ENCODE results near the gene TRIP12.
"Not testable (repeated sequence)": the region's sequence is repeated elsewhere in the genome, so short reads cannot be mapped to it uniquely, and the experiment has no call there.

TRIP12 gene

DNA sequence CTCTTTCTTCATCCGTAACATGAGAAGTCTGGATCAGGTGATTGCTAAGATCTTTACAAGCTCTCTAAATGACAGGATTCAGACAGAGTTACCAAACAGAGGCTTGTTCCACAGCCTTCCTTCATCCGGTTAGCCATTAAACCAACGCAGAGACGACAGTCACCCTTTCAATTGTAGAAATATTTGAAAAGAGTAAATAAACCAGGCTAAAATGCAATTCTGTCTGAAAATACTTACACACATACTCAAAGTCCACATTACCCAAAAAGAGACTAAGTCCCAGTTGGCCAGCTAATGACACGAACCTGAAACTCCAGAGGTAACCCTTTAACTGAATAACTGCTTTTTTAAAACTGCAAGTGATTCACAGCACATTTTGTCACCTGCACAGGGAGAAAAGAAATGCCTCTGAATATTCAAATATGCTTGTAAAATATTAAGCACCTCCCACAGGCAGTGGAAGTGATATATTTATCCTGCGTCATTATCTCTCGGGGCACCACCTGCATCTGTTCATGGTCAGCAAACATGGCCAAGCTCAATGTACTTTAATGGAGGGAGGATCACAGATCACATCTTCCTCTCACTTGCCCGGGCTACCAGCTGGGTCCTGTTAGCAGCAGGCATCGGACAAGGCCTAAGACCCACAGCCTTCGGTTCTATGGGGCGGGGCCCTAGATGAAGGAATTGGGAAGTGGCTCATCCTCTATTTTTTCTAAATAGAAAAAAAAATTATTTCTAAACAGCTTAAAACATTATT, 168.7 kb downstream of the TRIP12 start:
- H3K9me3 ChIP-seq (ENCODE audit: insufficient read depth, low read length): no peaks in the 10 kb centered on the region
- no peak overlapping the region for H2AFZ ChIP-seq (ENCODE audit: low read depth, low read length, severe bottlenecking)
- H3K36me3 ChIP-seq (ENCODE audit: low read length): no peaks in the 10 kb centered on the region
- no peaks in the 10 kb centered on the region for H3K27me3 ChIP-seq (ENCODE audit: low read length)
- H3K9ac ChIP-seq (ENCODE audit: low read length): no peak overlapping the region
- no peak overlapping the region for H3K4me2 ChIP-seq (ENCODE audit: low read depth, low read length, poor library complexity, severe bottlenecking)
- TF ChIP-seq CTCF (IDR thresholded peaks at IDR 0.05; ENCODE audit: insufficient read depth, low read length, poor library complexity, severe bottlenecking) (no peak), EZH2phosphoT487 (conservative IDR thresholded peaks at IDR 0.05; ENCODE audit: low read length) (no peak)
- no peak overlapping the region for H3K4me3 ChIP-seq (ENCODE audit: insufficient read depth, low read length, poor library complexity, severe bottlenecking)
- no peaks in the 10 kb centered on the region for H3F3A ChIP-seq (ENCODE audit: insufficient read depth)
- H3K9me2 ChIP-seq (replicated peaks; ENCODE audit: insufficient read depth, low read length): no peaks in the 10 kb centered on the region
- no peaks in the 10 kb centered on the region for H4K20me1 ChIP-seq (ENCODE audit: low read depth, low read length)
- H3K27ac ChIP-seq (ENCODE audit: low read depth, low read length): no peak overlapping the region
- no peaks in the 10 kb centered on the region for H3K79me2 ChIP-seq (ENCODE audit: insufficient read depth, low read length)

DNA sequence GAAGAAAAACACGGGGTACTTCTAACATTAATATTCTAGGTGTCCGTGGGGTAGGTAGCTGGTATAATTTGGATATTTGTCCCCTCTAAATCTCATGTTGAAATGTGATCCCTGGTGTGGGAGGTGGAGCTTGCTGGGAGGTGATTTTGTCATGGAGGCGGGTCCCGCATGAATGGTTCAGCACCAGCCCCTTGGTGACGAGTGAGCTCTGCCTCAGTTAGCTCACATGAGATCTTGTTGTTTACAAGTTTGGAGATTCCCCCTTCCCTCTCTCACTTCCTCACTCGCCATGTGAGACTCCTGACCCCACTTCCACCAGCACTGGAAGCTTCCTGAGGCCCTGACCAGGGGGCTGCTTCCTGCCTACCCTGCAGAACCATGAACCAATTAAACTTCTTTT, 172.0 kb downstream of the TRIP12 start:
- no peaks in the 10 kb centered on the region for H3K36me3 ChIP-seq (ENCODE audit: low read length)
- no peaks in the 10 kb centered on the region for H3K9me3 ChIP-seq (ENCODE audit: insufficient read depth, low read length)
- no peaks in the 10 kb centered on the region for H4K20me1 ChIP-seq (ENCODE audit: low read depth, low read length)
- no peak overlapping the region for H3K4me3 ChIP-seq (ENCODE audit: insufficient read depth, low read length, poor library complexity, severe bottlenecking)
- H3F3A ChIP-seq (ENCODE audit: insufficient read depth): no peaks in the 10 kb centered on the region
- H2AFZ ChIP-seq (ENCODE audit: low read depth, low read length, severe bottlenecking): no peak overlapping the region
- no peak overlapping the region for H3K4me2 ChIP-seq (ENCODE audit: low read depth, low read length, poor library complexity, severe bottlenecking)
- H3K27ac ChIP-seq (ENCODE audit: low read depth, low read length): no peak overlapping the region
- no peak overlapping the region for H3K9ac ChIP-seq (ENCODE audit: low read length)
- no peaks in the 10 kb centered on the region for H3K27me3 ChIP-seq (ENCODE audit: low read length)
- no peaks in the 10 kb centered on the region for H3K79me2 ChIP-seq (ENCODE audit: insufficient read depth, low read length)
- TF ChIP-seq CTCF (IDR thresholded peaks at IDR 0.05; ENCODE audit: insufficient read depth, low read length, poor library complexity, severe bottlenecking) (no peak), EZH2phosphoT487 (conservative IDR thresholded peaks at IDR 0.05; ENCODE audit: low read length) (no peak)
- H3K9me2 ChIP-seq (replicated peaks; ENCODE audit: insufficient read depth, low read length): no peaks in the 10 kb centered on the region

DNA sequence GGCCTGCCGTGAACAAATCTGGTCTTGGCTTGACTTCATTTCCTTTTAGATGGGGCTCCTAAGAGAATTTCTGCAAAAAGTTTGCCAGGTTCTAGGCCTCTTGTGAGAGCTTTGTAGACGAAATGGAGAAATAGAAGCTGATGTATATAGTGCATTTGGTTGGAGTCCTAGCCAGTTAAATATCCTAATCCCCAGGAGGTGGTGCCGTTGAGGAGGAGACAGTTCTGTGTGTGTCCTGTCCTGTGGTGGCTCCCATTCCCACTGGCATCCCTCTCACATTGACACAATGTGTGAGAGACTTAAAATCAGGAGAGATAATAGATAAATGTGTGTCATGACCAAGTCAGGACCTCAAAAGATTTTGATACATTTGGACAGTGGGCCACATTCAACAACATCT, 172.9 kb downstream of the TRIP12 start:
- H3K27ac ChIP-seq (ENCODE audit: low read depth, low read length): no peak overlapping the region
- no peak for TF ChIP-seq CTCF (IDR thresholded peaks at IDR 0.05; ENCODE audit: insufficient read depth, low read length, poor library complexity, severe bottlenecking)

DNA sequence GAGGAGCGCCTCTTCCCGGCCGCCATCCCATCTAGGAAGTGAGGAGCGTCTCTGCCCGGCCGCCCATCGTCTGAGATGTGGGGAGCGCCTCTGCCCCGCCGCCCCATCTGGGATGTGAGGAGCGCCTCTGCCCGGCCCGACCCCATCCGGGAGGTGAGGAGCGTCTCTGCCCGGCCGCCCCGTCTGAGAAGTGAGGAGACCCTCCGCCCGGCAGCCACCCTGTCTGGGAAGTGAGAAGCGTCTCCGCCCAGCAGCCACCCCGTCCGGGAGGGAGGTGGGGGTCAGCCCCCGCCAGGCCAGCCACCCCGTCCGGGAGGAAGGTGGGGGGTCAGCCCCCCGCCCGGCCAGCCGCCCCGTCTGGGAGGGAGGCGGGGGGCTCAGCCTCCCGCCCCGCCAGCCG, 179.1 kb downstream of the TRIP12 start:
- not testable (repeated sequence) for H3K9ac ChIP-seq (ENCODE audit: low read length); H3K4me3 ChIP-seq (ENCODE audit: insufficient read depth, low read length, poor library complexity, severe bottlenecking); H3K79me2 ChIP-seq (ENCODE audit: insufficient read depth, low read length); H3K9me2 ChIP-seq (replicated peaks; ENCODE audit: insufficient read depth, low read length); H3K36me3 ChIP-seq (ENCODE audit: low read length); H3F3A ChIP-seq (ENCODE audit: insufficient read depth); H3K9me3 ChIP-seq (ENCODE audit: insufficient read depth, low read length); H3K27me3 ChIP-seq (ENCODE audit: low read length); H2AFZ ChIP-seq (ENCODE audit: low read depth, low read length, severe bottlenecking); H3K4me2 ChIP-seq (ENCODE audit: low read depth, low read length, poor library complexity, severe bottlenecking); H3K27ac ChIP-seq (ENCODE audit: low read depth, low read length); H4K20me1 ChIP-seq (ENCODE audit: low read depth, low read length)

More for the DNA sequence above, 172.9 kb downstream of the TRIP12 start:
- H3K4me3 ChIP-seq (ENCODE audit: insufficient read depth, low read length, poor library complexity, severe bottlenecking): no peak overlapping the region
- H4K20me1 ChIP-seq (ENCODE audit: low read depth, low read length): no peaks in the 10 kb centered on the region
- H3K9me2 ChIP-seq (replicated peaks; ENCODE audit: insufficient read depth, low read length): no peaks in the 10 kb centered on the region
- H3K9me3 ChIP-seq (ENCODE audit: insufficient read depth, low read length): no peaks in the 10 kb centered on the region
- no peaks in the 10 kb centered on the region for H3F3A ChIP-seq (ENCODE audit: insufficient read depth)
- H3K4me2 ChIP-seq (ENCODE audit: low read depth, low read length, poor library complexity, severe bottlenecking): no peak overlapping the region
- H3K36me3 ChIP-seq (ENCODE audit: low read length): no peaks in the 10 kb centered on the region
- no peaks in the 10 kb centered on the region for H3K79me2 ChIP-seq (ENCODE audit: insufficient read depth, low read length)
- H3K9ac ChIP-seq (ENCODE audit: low read length): no peak overlapping the region
- H2AFZ ChIP-seq (ENCODE audit: low read depth, low read length, severe bottlenecking): no peak overlapping the region
- H3K27me3 ChIP-seq (ENCODE audit: low read length): no peaks in the 10 kb centered on the region
